ENCODE results near the gene CCDC148.
"Not testable (repeated sequence)": the region's sequence is repeated elsewhere in the genome, so short reads cannot be mapped to it uniquely, and the experiment has no call there.

CCDC148 gene

DNA sequence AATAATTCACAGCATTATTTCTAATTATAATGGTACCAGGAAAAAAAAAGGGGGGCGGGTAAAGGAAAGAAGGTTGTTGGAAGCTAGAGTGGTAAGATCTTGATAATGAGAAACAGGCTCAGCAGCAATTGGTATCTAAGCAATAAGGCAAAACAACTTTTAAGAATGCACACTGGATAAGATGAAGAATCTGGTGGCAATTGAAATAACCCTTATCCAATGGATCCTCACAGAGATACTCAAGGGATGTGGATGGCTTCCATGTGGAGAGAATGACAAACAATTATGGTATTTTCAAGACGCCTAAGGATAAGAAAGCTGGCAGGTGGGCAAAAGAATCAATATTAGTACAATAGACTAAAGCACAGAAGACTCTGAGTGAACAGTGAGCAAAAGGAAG, 201.3 kb downstream of the CCDC148 start:
- DNase-seq: no peak
- in situ Hi-C loops (cut with HindIII; ENCODE audit: low pct_ligation_motif_present, low pct_unique_long_range_greater_than_20kb, low sequenced_read_pairs): no loop called here

DNA sequence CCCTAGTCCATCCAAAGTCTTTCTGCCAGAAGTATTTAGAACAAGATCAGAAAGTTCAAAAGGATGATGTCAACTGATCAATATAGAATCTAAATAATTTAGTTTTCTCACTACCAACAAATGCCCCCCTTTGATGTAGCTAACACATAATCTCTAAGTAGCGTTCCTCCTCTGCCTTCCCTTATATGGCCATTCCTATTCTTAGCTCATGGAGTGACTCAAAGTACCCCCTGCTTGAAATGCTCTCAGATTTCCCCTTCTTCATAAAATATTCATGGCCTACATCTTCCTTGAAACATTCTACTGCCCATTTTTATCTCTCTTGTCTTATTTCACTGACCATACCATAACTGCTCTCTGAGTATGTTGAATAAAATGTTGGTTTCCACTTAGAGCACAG, 203.4 kb downstream of the CCDC148 start:
- in situ Hi-C loops (cut with HindIII; ENCODE audit: low pct_ligation_motif_present, low pct_unique_long_range_greater_than_20kb, low sequenced_read_pairs): no loop called here
- DNase-seq: no peak

DNA sequence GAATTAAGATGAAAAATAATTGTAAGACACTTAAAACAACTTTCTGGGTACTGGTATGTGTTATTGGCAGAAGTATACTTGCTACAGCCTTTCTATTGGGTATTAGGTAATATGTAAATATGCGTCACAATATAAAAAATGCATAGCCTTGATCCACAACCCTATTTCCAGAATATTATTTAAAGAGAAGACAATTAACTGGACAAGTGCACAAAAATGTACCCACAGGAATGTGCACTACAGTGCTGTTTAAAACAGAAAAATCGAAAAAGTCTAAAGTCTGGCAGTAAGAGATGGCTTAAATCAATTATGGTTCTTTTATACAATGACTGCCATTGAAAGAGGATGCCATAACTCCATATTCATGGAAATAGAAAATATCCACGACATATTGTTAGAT, 205.2 kb downstream of the CCDC148 start:
- in situ Hi-C loops (cut with HindIII; ENCODE audit: low pct_ligation_motif_present, low pct_unique_long_range_greater_than_20kb, low sequenced_read_pairs): no loop called here
- no peak for DNase-seq

DNA sequence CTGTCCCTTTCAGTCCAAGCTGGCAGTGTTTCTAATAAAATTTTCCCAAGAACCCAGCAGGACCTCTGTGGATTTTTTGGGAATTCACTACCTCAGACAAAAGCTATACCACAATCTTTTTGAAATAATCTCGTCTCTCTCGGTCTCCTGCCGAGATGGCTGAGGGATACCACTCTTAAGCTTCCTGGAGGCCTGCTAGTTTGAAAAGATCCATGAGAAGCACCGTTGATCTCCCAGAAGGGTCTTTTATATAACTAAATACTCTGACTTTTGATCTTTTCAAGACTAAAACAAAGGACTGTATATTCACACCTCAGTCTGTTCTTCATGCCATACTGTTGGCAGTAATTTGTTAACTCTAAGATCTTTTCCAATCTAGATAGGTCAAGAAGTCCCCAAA, 213.2 kb downstream of the CCDC148 start:
- DNase-seq: no peak
- in situ Hi-C loops (cut with HindIII; ENCODE audit: low pct_ligation_motif_present, low pct_unique_long_range_greater_than_20kb, low sequenced_read_pairs): no loop called here

DNA sequence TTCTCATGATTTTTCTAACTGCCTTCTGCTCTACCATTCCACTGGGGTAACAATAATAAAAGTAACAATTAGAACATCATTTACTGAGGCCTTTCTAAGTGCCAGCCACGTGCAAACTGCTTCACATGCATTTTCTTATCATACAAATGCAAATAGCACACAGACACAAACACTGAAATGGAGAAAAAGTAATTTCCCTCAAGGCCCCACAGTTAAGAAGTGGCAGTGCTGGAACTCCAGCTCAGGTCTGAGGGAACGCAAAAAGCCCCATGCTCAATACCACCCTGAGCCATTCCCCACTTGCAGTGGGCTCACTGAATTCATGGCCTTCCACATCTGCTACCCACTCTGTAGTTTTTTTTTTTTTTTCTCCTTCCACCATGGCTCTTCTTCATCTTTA, 214.3 kb downstream of the CCDC148 start:
- in situ Hi-C loops (cut with HindIII; ENCODE audit: low pct_ligation_motif_present, low pct_unique_long_range_greater_than_20kb, low sequenced_read_pairs): no loop called here
- DNase-seq: no peak

DNA sequence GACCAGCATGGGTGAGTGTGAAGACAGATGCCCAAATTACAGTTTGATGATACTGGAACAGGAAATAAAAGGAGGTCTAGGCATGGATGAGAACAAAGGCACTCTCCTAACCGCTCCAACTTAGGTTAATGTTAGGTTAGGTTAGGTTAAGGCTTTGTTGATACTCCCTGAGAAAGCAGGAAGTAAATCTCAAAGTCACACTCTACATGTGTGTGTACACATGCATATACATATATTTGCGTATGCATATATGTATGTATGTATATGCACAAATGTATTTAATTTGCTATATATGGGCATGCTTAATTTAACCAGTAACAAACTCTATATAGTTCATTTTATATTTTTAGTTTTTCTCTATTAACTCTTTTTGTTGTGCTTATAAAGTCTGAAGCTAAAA, 215.6 kb downstream of the CCDC148 start:
- in situ Hi-C loops (cut with HindIII; ENCODE audit: low pct_ligation_motif_present, low pct_unique_long_range_greater_than_20kb, low sequenced_read_pairs): no loop called here
- DNase-seq: no peak

DNA sequence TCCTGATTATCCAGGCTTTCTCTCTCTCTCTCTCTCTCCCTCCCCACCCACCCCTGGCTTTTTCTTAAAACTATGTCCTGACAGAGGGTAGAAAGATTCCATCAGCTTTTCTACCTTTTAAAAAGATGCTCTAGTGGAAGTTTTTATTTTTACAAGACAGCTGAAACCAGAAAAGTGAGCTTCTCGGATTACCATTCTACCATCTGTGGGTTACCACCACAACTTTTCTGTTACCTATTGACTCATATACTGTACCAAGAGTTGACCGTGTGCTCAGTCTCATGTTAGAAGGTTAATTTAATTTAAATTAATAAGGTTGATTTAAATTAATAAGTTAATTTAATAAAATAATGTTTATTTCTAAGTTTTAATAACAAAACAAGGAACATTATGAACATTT, 217.3 kb downstream of the CCDC148 start:
- DNase-seq: no peak
- in situ Hi-C loops (cut with HindIII; ENCODE audit: low pct_ligation_motif_present, low pct_unique_long_range_greater_than_20kb, low sequenced_read_pairs): no loop called here

DNA sequence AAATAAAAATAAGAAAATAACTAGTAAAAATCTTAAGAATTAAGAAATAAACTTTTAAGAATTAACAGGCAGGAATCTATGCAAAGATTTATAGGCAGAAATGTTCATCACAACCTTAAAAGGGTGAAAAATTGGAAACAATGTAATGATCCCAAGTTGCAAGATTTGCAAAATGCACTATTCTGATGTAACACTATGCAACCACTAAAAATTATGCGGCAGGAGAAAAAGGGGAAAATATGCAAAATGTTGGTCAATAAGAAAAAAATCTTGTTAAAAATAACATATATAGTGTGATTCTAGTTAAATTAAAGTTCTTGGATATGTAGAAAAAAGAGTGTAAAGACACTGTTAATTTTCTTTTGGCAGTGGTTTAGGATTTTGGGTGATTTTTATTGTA, 222.1 kb downstream of the CCDC148 start:
- no peak for DNase-seq
- in situ Hi-C loops (cut with HindIII; ENCODE audit: low pct_ligation_motif_present, low pct_unique_long_range_greater_than_20kb, low sequenced_read_pairs): no loop called here

DNA sequence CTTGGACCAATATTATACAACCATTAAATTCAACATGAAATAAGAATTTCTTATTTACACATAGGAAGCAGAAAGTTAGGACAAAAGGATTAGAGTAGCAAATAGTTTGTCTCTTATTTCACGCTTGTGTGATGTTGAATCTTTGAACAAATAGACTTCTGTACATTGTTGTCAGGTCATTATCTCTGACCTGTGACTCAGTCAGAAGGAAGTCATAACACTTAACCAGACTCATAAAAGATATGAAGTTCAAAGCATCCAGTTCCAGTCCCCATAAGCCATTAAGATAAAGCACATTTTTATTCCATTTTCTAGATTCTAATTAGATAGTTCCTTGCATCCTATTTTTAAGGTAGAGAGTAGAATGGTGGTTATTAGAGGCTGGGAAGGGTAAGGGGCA, 224.1 kb downstream of the CCDC148 start:
- in situ Hi-C loops (cut with HindIII; ENCODE audit: low pct_ligation_motif_present, low pct_unique_long_range_greater_than_20kb, low sequenced_read_pairs): no loop called here
- no peak for DNase-seq

DNA sequence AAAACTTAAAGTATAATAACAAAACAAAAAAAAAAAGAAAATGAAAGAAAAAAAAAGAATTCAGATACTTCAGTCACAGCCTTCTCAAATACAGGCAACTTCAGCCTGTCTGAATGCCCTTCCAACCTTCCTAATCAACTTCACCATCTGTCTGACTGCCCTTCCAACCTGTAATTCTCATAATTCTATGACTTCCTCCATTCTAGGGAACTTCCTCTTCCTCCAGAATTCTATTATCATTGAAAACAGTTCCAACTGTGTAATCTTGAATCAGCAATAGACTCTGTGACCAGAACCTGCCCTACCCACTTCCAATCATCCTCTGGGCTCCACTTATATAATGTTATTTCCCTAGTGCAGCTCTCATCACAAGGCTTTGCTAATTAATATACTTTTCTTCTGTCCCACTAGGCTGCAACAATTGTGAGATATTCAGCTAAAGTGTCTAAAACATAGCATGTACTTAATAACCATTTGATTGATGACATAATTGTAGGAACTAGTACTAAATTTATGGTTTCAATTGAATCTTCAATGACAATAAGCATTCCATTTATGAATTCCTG, 227.5 kb downstream of the CCDC148 start:
- in situ Hi-C loops (cut with HindIII; ENCODE audit: low pct_ligation_motif_present, low pct_unique_long_range_greater_than_20kb, low sequenced_read_pairs): no loop called here
- DNase-seq: no peak

DNA sequence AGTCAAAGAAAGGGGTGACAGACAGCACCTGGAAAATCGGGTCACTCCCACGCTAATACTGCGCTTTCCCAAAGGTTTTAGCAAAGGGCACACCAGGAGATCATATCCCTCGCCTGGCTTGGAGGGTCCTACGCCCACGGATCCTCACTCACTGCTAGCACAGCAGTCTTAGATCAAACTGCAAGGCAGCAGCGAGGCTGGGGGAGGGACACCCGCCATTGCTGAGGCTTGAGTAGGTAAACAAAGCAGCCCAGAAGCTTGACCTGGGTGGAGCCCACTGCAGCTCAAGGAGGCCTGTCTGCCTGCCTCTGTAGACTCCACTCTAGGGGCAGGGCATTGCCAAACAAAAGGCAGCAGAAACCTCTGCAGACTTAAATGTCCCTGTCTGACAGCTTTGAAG, 233.5 kb downstream of the CCDC148 start:
- in situ Hi-C loops (cut with HindIII; ENCODE audit: low pct_ligation_motif_present, low pct_unique_long_range_greater_than_20kb, low sequenced_read_pairs); DNase-seq: not testable (repeated sequence)

DNA sequence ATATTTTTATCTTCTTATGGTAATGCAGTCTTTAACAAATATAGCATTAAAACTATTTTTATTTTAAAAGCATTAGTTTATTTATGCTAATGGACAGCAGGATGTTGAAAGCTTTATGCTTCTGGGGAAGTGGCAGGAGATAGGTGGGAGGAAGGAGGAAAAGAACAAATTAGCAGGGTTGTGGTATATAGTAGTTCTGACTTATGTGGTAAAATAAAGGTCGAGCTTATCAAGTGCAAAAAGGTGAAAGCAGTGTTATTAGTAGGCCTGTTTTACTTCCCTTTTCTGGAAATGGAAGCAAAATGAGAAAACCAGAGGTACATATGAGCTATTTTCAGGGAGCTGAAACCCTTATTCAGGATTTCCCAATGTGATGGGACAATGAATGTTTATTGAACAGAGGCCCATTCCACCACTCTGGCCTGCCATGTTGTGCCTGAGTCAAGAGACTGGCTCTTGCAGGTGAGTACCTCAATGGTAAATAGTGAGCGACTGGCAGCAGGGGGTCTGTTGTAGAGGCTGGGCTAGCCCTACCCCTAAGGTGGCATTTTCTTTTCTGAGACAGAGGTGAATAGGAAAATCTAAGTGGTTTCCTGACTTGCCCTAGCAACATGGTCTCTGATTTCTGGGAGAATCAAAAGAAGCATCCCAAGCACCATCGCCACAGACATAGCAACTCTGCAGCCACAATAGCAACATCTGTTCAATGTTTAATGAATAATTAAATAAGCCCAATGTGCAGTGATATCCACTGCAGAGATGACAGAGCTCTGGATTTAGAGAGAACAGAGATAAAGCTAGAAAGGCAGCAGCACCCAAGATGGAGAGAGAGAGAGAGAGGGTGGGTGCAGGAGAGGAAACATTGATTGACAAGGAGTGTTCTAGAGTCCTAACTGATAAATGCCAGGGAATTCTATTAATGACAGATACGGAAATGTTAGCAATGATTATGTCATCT, 235.2 kb downstream of the CCDC148 start:
- DNase-seq: no peak
- in situ Hi-C loops (cut with HindIII; ENCODE audit: low pct_ligation_motif_present, low pct_unique_long_range_greater_than_20kb, low sequenced_read_pairs): no loop called here

DNA sequence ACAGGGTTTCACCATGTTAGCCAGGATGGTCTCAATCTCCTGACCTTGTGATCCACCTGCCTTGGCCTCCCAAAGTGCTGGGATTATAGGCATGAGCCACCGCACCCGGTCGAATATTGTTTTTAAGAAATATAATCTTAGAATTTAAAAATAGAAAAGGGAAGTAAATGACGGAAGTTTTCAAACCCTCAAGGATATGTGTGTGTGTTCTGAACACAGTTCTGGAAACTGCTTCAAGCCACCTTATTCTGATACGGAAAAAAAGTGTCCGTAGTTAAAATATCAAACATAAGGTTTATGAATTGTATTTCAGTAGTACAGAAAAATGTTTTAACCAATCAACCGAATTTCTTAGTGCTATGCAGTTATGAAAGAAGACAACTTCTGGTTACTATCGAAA, 239.0 kb downstream of the CCDC148 start:
- in situ Hi-C loops (cut with HindIII; ENCODE audit: low pct_ligation_motif_present, low pct_unique_long_range_greater_than_20kb, low sequenced_read_pairs): no loop called here
- DNase-seq: no peak

DNA sequence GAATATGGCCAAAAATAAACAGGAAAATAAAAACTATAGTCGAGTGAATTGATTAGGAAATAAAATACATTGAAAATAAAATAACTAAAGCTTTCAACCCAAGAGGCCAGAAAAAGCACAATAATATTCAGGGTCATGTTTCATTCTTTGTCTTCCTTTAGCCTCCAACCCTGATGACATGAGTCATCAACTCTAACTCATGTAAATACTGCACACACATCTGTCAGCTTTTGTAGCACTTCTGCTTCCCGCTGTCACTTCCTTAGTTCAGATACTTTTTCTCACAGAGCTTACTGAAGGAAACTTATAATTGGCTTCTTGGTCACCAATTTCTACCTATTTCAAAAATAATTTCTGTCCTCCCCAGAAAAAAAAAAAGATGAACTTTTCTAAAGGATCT, 242.1 kb downstream of the CCDC148 start:
- DNase-seq: no peak
- in situ Hi-C loops (cut with HindIII; ENCODE audit: low pct_ligation_motif_present, low pct_unique_long_range_greater_than_20kb, low sequenced_read_pairs): no loop called here

DNA sequence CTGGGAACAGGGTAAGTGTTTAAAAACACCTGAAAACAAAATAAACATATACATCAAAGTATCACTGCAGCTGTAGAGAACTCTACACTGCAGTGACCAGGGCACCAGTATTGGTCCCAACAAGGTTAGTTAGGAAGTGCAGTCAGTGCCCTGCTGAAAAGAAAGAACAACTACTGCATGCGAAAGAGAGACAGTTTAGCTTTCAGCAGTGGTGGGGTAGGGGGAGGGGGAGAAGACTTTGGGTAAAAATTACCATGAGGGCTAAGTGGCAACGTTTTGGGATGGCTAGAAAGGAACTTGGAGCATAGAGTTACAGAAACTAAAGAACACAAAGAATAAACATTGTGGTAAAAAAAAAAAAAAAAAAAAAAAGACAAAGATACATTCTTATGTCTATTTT, 242.8 kb downstream of the CCDC148 start:
- in situ Hi-C loops (cut with HindIII; ENCODE audit: low pct_ligation_motif_present, low pct_unique_long_range_greater_than_20kb, low sequenced_read_pairs): no loop called here
- DNase-seq: no peak

DNA sequence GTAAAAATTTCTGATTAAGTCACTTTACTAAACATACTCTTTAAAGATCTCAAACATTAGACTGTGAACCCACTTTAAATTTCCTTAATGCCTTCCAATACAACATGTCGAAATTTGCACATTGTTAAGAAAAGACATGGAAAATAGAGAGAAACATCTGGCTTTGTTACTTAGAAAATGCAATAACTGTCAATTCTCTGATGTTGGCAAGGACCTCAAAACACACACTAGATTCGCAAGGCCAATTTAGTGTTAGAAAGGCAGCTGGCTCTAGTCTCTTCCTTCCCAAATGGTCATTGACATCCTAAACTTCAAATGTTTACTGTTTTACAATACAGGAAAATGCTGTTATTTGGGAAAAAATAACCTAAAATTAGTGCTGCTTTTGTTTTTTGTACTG, 244.3 kb downstream of the CCDC148 start:
- in situ Hi-C loops (cut with HindIII; ENCODE audit: low pct_ligation_motif_present, low pct_unique_long_range_greater_than_20kb, low sequenced_read_pairs): no loop called here
- DNase-seq: no peak

DNA sequence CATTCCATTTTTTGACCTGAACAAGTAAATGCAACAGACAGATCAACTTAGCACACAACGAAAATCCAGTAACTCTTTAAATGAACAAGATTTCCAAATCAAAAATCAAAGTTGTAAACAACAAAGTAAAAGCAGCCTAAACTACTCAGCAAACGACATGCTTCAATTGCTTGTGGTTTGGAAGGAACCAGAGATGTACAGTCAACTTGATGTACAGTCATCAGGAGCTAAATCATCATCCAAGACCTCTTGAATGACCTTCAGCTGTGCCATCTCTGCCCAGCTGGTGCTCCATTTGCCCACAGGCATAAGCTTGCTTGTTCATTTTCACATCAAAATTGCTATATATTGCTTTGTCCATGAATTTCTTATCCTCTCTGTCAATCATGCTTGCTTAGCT, 245.1 kb downstream of the CCDC148 start:
- in situ Hi-C loops (cut with HindIII; ENCODE audit: low pct_ligation_motif_present, low pct_unique_long_range_greater_than_20kb, low sequenced_read_pairs): no loop called here
- peak; percentile 54 for DNase-seq

DNA sequence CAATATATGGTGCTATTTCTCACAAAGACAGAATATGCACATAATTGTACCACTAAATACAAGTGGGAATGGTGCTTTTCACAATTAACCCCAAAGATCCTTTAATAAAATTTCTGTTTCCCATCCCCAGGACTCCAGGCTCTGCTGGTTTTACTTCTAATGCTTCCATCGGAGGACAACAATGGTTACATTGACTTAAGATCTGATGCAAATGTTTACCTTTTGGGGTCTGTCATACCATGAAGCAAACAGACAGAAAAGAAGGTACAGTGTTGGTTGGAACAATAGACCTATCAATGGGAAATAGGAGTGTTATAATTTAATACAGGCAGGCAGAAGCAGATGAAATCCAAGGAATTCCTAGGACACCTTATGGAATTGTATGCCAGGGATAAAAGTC, 249.2 kb downstream of the CCDC148 start:
- no peak for DNase-seq
- in situ Hi-C loops (cut with HindIII; ENCODE audit: low pct_ligation_motif_present, low pct_unique_long_range_greater_than_20kb, low sequenced_read_pairs): no loop called here

DNA sequence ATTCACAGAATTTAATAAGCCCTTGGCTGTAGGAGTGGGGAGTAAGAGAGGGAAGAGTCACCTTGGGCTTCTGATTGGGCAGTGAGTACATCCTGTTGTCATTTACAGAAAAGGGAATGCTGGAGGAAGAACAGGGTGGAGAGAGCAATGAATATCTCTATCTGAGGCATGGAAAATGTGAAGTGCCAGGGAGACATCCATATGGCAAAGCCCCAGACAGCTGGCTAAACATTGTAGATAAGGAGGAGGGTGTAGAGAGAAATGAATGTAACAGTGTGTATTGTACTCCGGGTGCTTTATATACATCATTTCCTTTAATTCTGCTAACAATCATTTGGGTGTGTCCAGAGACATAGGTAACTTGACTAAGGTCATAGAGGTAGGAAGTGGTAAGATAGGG, 251.3 kb downstream of the CCDC148 start:
- in situ Hi-C loops (cut with HindIII; ENCODE audit: low pct_ligation_motif_present, low pct_unique_long_range_greater_than_20kb, low sequenced_read_pairs): no loop called here
- no peak for DNase-seq

DNA sequence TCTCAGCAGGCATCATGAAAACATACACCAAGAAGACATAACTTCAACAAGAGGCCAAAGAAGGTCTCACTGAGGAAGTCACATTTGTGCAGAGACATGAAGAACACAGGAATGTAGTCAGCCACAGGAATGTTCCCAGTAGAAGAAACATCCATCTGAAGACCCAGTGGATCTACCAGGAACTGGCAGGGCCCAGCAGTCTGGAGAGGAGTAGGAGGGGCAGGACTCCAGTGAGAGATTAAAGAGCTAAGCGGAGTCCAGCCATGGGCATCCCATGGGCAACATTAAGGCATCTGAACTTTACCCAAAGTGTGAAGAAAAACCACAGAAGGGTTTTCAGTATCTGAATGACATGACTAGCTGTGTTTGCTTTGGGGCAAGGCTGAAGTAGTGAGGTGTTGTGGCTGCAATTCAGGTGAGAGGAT, 251.8 kb downstream of the CCDC148 start:
- in situ Hi-C loops (cut with HindIII; ENCODE audit: low pct_ligation_motif_present, low pct_unique_long_range_greater_than_20kb, low sequenced_read_pairs): no loop called here
- no peak for DNase-seq
